HG03558 (cell line): Measurements from ENCODE around the gene CCDC91.
"Not testable (repeated sequence)": the region's sequence is repeated elsewhere in the genome, so short reads cannot be mapped to it uniquely, and the experiment has no call there.

Experiments used
- ATAC-seq: cut with Tn5 transposase; IDR thresholded peaks from one replicate; pipeline ENCODE4 v1.9.1; 2021; ENCODE audit warnings: moderate number of reproducible peaks; ENCODE audit not compliant: unreplicated experiment; ENCODE audit errors: extremely low read depth

Gene CCDC91

DNA sequence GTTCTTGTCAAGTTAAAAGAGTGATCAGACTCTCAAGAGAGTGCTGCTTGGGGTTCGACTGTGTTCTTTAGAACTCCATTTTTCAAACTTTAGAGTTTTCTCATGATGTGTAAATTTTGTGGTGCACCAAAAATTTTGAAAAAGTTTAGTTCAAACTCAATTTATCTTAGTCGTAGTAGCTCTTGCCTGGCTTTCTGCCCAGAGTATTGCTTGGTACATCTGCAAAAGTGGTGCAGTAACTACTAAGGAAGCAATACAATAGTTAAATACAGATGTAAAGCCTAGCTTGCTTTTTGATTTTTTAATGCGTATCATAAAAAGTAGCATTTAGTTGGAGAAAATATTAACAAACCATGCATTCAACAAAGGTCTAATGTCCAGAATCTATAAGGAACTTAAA is 9.5 kb upstream of the CCDC91 start:
- ATAC-seq, result no peak

DNA sequence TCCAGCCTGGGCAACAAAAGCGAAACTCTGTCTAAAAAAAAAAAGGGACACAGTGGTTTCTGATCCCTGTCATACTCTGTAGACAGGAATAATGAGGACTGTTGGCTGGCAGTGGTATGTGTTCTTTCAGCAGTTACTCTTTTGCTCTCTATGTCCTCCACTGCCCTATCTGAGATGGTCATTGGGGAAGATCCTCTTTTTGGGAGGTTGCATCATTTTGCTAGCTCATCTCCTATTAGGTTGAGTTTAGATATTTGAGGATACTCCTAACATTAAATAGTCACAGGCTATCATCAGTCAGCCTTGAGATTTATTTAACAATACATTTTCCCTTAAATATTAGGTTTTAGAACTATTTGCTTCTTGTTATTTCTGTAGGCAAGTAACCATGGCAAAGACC is 5.9 kb upstream of the CCDC91 start:
- no peak for ATAC-seq

- ATAC-seq, result no peak
Measured at GRCh38 chr12:28186500-28186899, 3.8 kb upstream of the CCDC91 start.

DNA sequence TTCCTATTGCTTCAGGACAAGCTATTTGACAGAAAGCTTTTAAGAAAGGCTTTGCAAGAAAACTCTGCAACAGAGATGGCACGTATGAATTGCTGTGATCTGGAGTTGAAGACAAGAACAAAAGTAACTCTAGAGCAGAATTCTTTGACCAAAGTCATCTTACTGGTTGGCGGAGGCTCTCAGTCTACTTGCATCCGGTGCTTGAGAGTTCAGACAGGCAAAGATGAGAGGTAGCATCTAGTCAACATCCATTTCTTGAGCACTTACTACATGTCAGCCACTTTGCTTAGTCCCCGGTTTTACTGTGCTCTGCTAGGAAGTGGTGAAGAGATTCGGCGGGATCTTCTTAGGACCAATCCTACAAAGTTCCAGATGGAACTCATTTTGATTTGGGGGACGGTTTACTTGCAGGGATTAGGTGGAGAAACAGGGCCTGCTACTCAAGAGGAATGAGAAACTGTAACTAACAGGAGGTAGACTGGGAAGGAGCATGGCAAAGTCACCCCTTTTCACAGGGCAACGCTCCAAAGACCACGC is 404 bp upstream of the CCDC91 start:
- ATAC-seq, result no peak

DNA sequence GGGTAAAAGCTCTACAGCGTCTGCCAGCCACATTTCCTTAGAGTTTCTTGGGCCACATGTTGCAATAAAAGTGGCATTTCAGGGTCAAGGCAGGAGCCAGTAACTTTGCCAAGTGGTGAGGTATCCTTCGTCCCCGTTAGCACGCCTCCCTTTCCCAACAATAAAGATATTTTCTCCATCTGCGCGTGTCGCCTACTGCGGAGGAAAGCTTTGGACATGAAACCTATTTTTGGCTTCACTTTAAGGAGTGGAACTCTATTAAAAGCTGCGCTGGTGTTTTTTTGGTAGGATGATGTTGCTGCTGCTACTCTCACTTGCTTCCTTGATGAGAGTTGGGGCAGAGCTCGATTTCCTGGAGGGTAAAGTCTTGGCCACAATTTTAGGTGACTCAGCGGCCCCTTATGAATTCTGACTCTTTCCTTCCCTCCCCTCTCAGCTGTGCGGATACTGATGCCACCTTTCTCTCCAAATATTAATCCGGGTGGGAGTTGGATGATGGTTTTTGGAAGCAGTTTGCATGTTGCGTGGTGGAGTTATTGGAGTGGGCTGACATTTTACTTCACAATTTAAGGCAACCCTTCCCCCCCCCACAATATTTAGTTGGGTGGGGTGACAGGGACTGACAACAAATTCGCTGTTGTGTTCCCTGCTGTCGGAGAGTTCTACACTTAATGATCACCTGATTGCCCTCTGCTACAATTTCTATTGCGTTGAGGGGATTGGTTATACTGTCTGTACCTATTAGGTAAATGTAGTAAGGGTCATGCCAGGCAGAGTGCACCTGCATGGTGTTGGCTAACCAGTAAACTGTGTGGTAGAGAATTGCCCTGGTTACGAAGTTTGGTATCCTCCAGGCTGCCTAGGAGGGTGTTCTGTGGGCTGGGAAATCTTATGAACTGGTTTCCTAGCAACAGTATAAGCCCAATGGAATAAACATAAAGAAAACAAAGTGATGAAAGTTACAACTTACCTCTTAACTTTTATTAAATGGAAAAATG is 1.1 kb downstream of the CCDC91 start:
- no peak for ATAC-seq

- ATAC-seq, result no peak
Measured at GRCh38 chr12:28192125-28192524, 1.9 kb downstream of the CCDC91 start.

DNA sequence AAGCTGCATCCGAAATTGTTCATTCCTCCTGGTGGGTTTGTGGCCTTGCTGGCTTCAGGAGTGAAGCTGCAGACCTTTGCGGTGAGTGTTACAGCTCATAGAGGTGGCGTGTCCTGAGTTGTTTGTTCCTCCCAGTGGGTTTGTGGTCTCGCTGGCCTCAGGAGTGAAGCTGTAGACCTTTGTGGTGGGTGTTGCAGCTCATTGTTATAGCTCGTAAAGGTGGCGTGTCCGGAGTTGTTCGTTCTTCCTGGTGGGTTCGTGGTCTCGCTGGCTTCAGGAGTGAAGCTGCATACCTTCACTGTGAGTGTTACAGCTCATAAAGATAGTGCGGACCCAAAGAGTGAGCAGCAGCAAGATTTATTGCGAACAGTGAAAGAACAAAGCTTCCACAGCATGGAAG is 4.4 kb downstream of the CCDC91 start:
- not testable (repeated sequence) for ATAC-seq

DNA sequence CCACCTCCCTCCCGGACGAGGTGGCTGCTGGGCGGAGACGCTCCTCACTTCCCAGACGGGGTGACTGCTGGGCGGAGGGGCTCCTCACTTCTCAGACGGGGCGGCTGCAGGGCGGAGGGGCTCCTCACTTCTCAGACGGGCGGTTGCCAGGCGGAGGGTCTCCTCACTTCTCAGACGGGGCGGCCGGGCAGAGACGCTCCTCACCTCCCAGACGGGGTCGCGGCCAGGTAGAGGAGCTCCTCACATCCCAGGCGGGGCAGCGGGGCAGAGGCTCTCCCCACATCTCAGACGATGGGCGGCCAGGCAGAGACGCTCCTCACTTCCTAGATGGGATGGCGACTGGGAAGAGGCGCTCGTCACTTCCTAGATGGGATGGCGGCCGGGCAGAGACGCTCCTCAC is 10.9 kb downstream of the CCDC91 start:
- not testable (repeated sequence) for ATAC-seq

- no peak for ATAC-seq
Measured at GRCh38 chr12:28202374-28203130, 12.3 kb downstream of the CCDC91 start.

DNA sequence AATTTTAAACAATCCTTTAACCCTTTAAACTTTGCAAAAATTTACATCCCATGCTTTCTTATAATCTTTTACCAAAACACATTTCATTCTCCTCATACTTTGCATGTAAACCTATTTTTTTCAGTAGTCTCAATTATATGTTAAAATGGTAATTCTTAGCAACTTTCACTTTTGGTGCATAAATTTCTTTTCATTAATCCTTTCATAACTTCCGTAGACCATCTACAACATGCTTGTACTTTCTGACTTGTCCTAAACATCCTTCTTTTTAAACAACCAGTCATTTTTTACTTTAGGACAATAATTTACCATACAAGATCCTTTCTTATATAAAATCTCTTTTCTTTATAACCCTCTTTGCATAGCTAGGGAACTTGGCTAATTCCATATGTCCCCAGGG is 19.5 kb downstream of the CCDC91 start:
- ATAC-seq, result no peak

- no peak for ATAC-seq
Measured at GRCh38 chr12:28212182-28212581, 21.9 kb downstream of the CCDC91 start.

DNA sequence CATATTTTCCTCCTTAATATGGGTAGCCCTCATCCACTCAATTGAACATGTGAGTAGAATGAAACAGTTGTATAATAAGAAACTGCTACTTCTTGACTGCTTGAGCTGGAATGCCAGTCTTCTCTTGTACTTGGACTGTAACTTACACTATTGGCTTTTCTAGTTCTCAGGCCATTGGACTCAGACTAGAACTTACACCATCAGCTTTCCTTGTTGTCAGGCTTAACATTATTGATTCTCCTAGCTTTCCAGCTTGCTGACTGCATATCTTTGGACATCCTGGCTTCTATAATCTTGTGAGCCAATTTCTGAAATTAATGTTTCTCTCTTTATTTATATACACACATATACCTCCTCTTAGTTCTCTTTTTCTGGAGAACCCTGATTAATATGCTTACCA is 24.8 kb downstream of the CCDC91 start:
- no peak for ATAC-seq

GRCh38 chr12:28216016-28216415 is 25.8 kb downstream of the CCDC91 start:
- no peak for ATAC-seq

GRCh38 chr12:28217805-28218204 is 27.5 kb downstream of the CCDC91 start:
- no peak for ATAC-seq

GRCh38 chr12:28218875-28219274 is 28.6 kb downstream of the CCDC91 start:
- no peak for ATAC-seq

DNA sequence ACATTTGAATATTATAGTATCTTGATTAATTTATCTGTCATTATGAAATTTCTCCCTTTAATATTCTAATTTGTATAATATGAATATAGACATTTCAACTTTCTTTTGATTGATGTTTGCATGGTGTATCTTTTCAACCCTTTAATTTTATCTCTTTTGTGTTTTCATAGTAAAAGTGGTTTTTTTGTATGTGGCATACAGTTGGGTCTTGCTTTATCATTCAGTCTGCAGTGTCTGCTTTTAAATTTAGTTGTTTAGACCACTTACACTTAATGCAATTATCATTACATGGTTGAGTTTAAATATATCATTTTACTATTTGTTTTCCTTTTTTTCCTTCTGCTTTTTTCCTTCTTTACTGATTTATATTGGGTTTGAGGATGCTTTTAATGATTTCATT is 29.6 kb downstream of the CCDC91 start:
- no peak for ATAC-seq

DNA sequence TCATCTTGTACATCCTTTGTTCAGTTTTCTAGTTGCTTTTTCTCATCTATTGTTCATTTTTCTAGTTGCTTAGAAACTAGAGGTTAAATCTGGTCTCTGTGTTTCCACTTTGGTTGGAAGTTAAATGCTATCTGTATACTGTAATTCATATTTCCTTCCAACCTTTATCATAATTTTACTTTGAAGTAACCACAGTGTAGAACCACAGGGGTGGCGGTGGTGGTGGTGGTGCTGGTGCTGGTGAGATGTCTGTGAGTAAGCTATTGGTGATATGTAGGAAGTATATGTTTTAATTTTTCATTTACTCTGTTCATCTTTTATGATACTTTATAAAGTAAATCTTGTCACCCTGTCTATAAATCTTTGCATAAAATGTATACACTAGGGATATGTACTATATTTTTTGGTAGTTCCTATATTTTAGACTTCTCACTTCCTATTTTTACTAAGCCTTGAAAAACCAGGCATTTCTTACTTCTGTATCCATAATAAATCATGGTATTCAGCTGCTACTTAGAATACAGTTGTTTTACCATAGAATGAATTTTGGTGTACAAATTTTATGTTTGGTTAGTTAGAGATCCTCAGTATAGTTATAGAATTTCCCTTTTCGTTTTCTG is 31.9 kb downstream of the CCDC91 start:
- ATAC-seq, result no peak

DNA sequence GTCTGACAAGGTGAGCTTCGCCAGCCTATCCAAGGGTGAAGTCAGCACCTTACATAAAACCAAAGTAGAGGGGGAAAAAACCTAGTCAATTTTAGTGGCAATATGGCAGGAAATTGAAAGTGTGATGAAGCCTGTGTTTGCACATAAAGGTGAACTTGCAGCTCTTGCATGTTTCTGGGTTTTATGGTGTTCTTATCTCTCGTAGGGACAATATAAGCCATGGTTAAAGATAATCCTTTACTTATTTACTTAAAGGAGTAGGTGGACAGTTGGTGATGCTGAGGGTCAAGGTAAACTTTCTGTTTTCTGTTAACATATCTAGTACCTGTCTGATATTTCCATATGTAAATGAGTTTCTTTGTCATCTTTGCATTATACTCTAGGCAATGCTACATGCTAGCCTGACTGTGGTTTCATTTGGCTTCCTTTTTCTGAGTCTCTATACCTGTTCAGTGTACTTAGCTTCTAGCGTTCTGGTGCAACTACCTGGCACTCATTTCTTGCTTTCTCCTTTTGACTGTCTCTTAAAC is 32.8 kb downstream of the CCDC91 start:
- ATAC-seq, result peak; percentile 88

GRCh38 chr12:28223858-28224257 is 33.6 kb downstream of the CCDC91 start:
- ATAC-seq, result no peak

DNA sequence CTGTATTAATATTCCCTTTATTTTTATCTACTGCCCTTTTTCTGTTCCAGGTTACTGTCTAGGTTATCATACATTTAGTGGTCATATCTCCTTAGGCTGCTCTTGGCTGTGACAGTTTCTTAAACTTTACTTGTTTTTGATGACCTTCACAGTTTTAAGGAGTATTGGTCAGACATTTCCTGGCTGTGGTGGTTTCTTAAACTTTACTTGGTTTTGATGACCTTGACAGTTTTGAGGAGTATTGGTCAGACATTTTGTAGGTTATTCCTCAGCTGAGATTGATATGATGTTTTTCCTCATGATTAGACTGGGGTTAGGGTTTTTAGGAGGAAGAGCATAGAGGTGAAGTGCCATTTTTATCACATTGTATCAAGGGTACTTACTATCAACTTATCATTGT is 36.4 kb downstream of the CCDC91 start:
- no peak for ATAC-seq
